ENCODE data around the gene WNT1.

WNT1 gene

GRCh38 chr12:49022558-49023178 is 44.5 kb downstream of the WNT1 start:
- Histone ChIP-seq H3K9ac (ENCODE audit: low read depth, low read length, poor library complexity, severe bottlenecking) (no peak overlapping the region), H3K4me3 (ENCODE audit: low read length, poor library complexity, severe bottlenecking) (no peak overlapping the region), H2AFZ (ENCODE audit: low read length) (no peak overlapping the region), H3K4me2 (ENCODE audit: low read depth, low read length, poor library complexity, severe bottlenecking) (no peak overlapping the region), H3K9me3 (ENCODE audit: insufficient read depth, low read depth, low read length) (no peaks in the 10 kb centered on the region), H4K20me1 (ENCODE audit: insufficient read depth, low read length, poor library complexity, severe bottlenecking) (no peaks in the 10 kb centered on the region), H3K4me1 (ENCODE audit: insufficient read depth, low read length, poor library complexity, severe bottlenecking) (peaks cover 16% of the 10 kb centered on the region), H3K79me2 (ENCODE audit: insufficient read depth, low read length) (0 out of 2 replicates have a peak, but pooled peaks cover 4% of the 10 kb centered on the region), H3K9me2 (replicated peaks; ENCODE audit: low read depth, low read length) (no peaks in the 10 kb centered on the region), H3K36me3 (ENCODE audit: insufficient read depth, low read length) (peaks cover 57% of the 10 kb centered on the region; the same call in 1 of the 2 replicates), H3K27me3 (ENCODE audit: insufficient read depth, low read length, poor library complexity, severe bottlenecking) (no peaks in the 10 kb centered on the region), H3F3A (ENCODE audit: low read depth) (peaks cover 10% of the 10 kb centered on the region)
- TF ChIP-seq EZH2phosphoT487 (IDR thresholded peaks at IDR 0.05; ENCODE audit: borderline replicate concordance) (no peak), CTCF (conservative IDR thresholded peaks at IDR 0.05; ENCODE audit: low read length) (no peak)

GRCh38 chr12:49023812-49024211 is 45.7 kb downstream of the WNT1 start:
- Histone ChIP-seq H3K9me3 (ENCODE audit: insufficient read depth, low read depth, low read length) (no peaks in the 10 kb centered on the region), H3K4me2 (ENCODE audit: low read depth, low read length, poor library complexity, severe bottlenecking) (no peak overlapping the region), H3F3A (ENCODE audit: low read depth) (peaks cover 10% of the 10 kb centered on the region), H3K36me3 (ENCODE audit: insufficient read depth, low read length) (peaks cover 68% of the 10 kb centered on the region; the same call in 1 of the 2 replicates), H4K20me1 (ENCODE audit: insufficient read depth, low read length, poor library complexity, severe bottlenecking) (no peaks in the 10 kb centered on the region), H3K9me2 (replicated peaks; ENCODE audit: low read depth, low read length) (no peaks in the 10 kb centered on the region), H3K27me3 (ENCODE audit: insufficient read depth, low read length, poor library complexity, severe bottlenecking) (no peaks in the 10 kb centered on the region), H3K79me2 (ENCODE audit: insufficient read depth, low read length) (no peaks in the 10 kb centered on the region), H3K4me1 (ENCODE audit: insufficient read depth, low read length, poor library complexity, severe bottlenecking) (peaks cover 12% of the 10 kb centered on the region), H2AFZ (ENCODE audit: low read length) (no peak overlapping the region), H3K4me3 (ENCODE audit: low read length, poor library complexity, severe bottlenecking) (no peak overlapping the region), H3K9ac (ENCODE audit: low read depth, low read length, poor library complexity, severe bottlenecking) (no peak overlapping the region)
- no peak for TF ChIP-seq EZH2phosphoT487 (IDR thresholded peaks at IDR 0.05; ENCODE audit: borderline replicate concordance)
- no peak for TF ChIP-seq CTCF (conservative IDR thresholded peaks at IDR 0.05; ENCODE audit: low read length)

- Histone ChIP-seq H2AFZ (ENCODE audit: low read length) (no peak overlapping the region), H3K79me2 (ENCODE audit: insufficient read depth, low read length) (no peaks in the 10 kb centered on the region), H3K4me3 (ENCODE audit: low read length, poor library complexity, severe bottlenecking) (no peak overlapping the region), H3F3A (ENCODE audit: low read depth) (peaks cover 4% of the 10 kb centered on the region), H3K36me3 (ENCODE audit: insufficient read depth, low read length) (peaks cover 74% of the 10 kb centered on the region; the same call in 1 of the 2 replicates), H3K27me3 (ENCODE audit: insufficient read depth, low read length, poor library complexity, severe bottlenecking) (no peaks in the 10 kb centered on the region), H4K20me1 (ENCODE audit: insufficient read depth, low read length, poor library complexity, severe bottlenecking) (no peaks in the 10 kb centered on the region), H3K9me3 (ENCODE audit: insufficient read depth, low read depth, low read length) (no peaks in the 10 kb centered on the region), H3K4me1 (ENCODE audit: insufficient read depth, low read length, poor library complexity, severe bottlenecking) (peaks cover 5% of the 10 kb centered on the region), H3K9ac (ENCODE audit: low read depth, low read length, poor library complexity, severe bottlenecking) (no peak overlapping the region), H3K9me2 (replicated peaks; ENCODE audit: low read depth, low read length) (no peaks in the 10 kb centered on the region), H3K4me2 (ENCODE audit: low read depth, low read length, poor library complexity, severe bottlenecking) (no peak overlapping the region)
- TF ChIP-seq EZH2phosphoT487 (IDR thresholded peaks at IDR 0.05; ENCODE audit: borderline replicate concordance) (no peak), CTCF (conservative IDR thresholded peaks at IDR 0.05; ENCODE audit: low read length) (no peak)
Observed at GRCh38 chr12:49024543-49024942, 46.4 kb downstream of the WNT1 start.

Data from Loucy (cell line).